A549 (cell line): ENCODE data around the gene CALM3.
A peak's percentile ranks its signal among the peaks of the same experiment; 100 is the strongest.

ENCODE experiments used
- CBX8 ChIP-seq: fragments of 200-600 bp; sonication (generic); IDR thresholded peaks from 2 replicates; pipeline ENCODE4 v1.6.1; 2016
- EP300 ChIP-seq, 2 experiments: fragments of >200 bp; sonication (Bioruptor Twin); formaldehyde crosslinking; IDR thresholded peaks; 2 replicates in 1 of 2; 3 replicates in 1 of 2; pipeline ENCODE4 v1.6.1; 2016 to 2017
- HEYL ChIP-seq: fragments of 250-450 bp; sonication (Bioruptor Pico); IDR thresholded peaks from 2 replicates; pipeline ENCODE4 v1.8.0; 2021; ENCODE audit warnings: mild to moderate bottlenecking, moderate library complexity
- KDM1A ChIP-seq: fragments of 200-600 bp; sonication (generic); IDR thresholded peaks from 2 replicates; pipeline ENCODE4 v1.6.1; 2016; ENCODE audit warnings: low read depth, mild to moderate bottlenecking
- POLR2A ChIP-seq: IDR thresholded peaks from 2 replicates; pipeline ENCODE4 v1.6.1; 2012; ENCODE audit warnings: mild to moderate bottlenecking, low read length
- ZFP36 ChIP-seq: fragments of 450-650 bp; IDR thresholded peaks from 2 replicates; pipeline ENCODE4 v1.6.1; 2014; ENCODE audit warnings: borderline replicate concordance; ENCODE audit not compliant: partially characterized antibody
- TF ChIP-seq, protein P1 (sequence below): fragments of >200 bp; sonication (Bioruptor Twin); formaldehyde crosslinking; IDR thresholded peaks from 3 replicates; pipeline ENCODE4 v1.5.1; 2016
- TF ChIP-seq, protein P2 (sequence below): fragments of 200-600 bp; sonication (generic); IDR thresholded peaks from 2 replicates; pipeline ENCODE4 v1.6.1; 2016; ENCODE audit warnings: antibody characterized with exemption, mild to moderate bottlenecking, moderate library complexity
- TF ChIP-seq, protein P3 (sequence below): fragments of 250-450 bp; sonication (Bioruptor Pico); IDR thresholded peaks from 2 replicates; pipeline ENCODE4 v1.5.0; 2021; ENCODE audit warnings: mild to moderate bottlenecking, moderate library complexity, borderline replicate concordance
- TF ChIP-seq, protein P4 (sequence below): fragments of >200 bp; sonication (Bioruptor Twin); formaldehyde crosslinking; IDR thresholded peaks from 3 replicates; pipeline ENCODE4 v1.6.1; 2016
- TF ChIP-seq, protein P5 (sequence below): IDR thresholded peaks from 2 replicates; pipeline ENCODE4 v1.6.1; 2012

DNA sequence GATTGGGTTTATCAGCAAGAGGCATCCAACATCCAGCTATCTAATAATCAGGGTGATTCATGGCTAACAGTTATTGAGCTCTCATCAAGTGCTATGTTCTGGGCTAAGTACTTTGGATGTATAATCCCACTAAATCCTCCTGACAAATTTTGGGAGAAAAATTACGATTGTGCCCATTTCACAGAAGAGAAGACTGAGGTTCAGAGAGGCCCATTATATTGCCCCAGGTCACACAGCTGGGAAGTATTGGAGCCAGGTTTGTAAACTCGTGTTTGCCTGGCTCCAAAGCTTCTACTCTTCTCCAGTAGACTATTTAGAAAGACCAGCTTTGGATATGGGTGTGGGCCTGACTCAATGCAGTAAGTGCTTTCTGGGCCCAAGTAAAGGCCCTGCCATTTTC lies 20.9 kb upstream of the CALM3 start:
- TF ChIP-seq, protein P1, sequence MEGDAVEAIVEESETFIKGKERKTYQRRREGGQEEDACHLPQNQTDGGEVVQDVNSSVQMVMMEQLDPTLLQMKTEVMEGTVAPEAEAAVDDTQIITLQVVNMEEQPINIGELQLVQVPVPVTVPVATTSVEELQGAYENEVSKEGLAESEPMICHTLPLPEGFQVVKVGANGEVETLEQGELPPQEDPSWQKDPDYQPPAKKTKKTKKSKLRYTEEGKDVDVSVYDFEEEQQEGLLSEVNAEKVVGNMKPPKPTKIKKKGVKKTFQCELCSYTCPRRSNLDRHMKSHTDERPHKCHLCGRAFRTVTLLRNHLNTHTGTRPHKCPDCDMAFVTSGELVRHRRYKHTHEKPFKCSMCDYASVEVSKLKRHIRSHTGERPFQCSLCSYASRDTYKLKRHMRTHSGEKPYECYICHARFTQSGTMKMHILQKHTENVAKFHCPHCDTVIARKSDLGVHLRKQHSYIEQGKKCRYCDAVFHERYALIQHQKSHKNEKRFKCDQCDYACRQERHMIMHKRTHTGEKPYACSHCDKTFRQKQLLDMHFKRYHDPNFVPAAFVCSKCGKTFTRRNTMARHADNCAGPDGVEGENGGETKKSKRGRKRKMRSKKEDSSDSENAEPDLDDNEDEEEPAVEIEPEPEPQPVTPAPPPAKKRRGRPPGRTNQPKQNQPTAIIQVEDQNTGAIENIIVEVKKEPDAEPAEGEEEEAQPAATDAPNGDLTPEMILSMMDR, result no peak
- TF ChIP-seq POLR2A, result no peak
- no peak for TF ChIP-seq CBX8
- peak; percentile 47; the same call in 1 of the 2 replicates for TF ChIP-seq KDM1A
- TF ChIP-seq, protein P2, sequence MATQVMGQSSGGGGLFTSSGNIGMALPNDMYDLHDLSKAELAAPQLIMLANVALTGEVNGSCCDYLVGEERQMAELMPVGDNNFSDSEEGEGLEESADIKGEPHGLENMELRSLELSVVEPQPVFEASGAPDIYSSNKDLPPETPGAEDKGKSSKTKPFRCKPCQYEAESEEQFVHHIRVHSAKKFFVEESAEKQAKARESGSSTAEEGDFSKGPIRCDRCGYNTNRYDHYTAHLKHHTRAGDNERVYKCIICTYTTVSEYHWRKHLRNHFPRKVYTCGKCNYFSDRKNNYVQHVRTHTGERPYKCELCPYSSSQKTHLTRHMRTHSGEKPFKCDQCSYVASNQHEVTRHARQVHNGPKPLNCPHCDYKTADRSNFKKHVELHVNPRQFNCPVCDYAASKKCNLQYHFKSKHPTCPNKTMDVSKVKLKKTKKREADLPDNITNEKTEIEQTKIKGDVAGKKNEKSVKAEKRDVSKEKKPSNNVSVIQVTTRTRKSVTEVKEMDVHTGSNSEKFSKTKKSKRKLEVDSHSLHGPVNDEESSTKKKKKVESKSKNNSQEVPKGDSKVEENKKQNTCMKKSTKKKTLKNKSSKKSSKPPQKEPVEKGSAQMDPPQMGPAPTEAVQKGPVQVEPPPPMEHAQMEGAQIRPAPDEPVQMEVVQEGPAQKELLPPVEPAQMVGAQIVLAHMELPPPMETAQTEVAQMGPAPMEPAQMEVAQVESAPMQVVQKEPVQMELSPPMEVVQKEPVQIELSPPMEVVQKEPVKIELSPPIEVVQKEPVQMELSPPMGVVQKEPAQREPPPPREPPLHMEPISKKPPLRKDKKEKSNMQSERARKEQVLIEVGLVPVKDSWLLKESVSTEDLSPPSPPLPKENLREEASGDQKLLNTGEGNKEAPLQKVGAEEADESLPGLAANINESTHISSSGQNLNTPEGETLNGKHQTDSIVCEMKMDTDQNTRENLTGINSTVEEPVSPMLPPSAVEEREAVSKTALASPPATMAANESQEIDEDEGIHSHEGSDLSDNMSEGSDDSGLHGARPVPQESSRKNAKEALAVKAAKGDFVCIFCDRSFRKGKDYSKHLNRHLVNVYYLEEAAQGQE, result no peak
- TF ChIP-seq HEYL (CRISPR knock-in tag), result no peak
- TF ChIP-seq, protein P3, sequence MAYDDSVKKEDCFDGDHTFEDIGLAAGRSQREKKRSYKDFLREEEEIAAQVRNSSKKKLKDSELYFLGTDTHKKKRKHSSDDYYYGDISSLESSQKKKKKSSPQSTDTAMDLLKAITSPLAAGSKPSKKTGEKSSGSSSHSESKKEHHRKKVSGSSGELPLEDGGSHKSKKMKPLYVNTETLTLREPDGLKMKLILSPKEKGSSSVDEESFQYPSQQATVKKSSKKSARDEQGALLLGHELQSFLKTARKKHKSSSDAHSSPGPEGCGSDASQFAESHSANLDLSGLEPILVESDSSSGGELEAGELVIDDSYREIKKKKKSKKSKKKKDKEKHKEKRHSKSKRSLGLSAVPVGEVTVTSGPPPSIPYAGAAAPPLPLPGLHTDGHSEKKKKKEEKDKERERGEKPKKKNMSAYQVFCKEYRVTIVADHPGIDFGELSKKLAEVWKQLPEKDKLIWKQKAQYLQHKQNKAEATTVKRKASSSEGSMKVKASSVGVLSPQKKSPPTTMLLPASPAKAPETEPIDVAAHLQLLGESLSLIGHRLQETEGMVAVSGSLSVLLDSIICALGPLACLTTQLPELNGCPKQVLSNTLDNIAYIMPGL (CRISPR knock-in tag), result no peak
- TF ChIP-seq, protein P4, sequence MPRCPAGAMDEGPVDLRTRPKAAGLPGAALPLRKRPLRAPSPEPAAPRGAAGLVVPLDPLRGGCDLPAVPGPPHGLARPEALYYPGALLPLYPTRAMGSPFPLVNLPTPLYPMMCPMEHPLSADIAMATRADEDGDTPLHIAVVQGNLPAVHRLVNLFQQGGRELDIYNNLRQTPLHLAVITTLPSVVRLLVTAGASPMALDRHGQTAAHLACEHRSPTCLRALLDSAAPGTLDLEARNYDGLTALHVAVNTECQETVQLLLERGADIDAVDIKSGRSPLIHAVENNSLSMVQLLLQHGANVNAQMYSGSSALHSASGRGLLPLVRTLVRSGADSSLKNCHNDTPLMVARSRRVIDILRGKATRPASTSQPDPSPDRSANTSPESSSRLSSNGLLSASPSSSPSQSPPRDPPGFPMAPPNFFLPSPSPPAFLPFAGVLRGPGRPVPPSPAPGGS, result no peak
- no peak for TF ChIP-seq ZFP36
- TF ChIP-seq, protein P5, sequence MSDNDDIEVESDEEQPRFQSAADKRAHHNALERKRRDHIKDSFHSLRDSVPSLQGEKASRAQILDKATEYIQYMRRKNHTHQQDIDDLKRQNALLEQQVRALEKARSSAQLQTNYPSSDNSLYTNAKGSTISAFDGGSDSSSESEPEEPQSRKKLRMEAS, result no peak
- no peak for TF ChIP-seq EP300 (IDR thresholded peaks at IDR 0.05)
